Prostate gland (tissue), 2 donors: ENCODE measurements around the gene TAS2R42.

Experiments used
- CTCF ChIP-seq, 4 experiments: fragments of 200-600 bp in 2 of 4; fragments of 450-650 bp in 2 of 4; sonication (generic) in 2 of 4; IDR thresholded peaks; 1 replicate in 3 of 4; 2 replicates in 1 of 4; pipeline ENCODE4 v1.5.1; 2016 to 2019; ENCODE audit warnings: antibody characterized with exemption in 4 of 4, mild to moderate bottlenecking in 2 of 4, moderate library complexity in 2 of 4
- POLR2A ChIP-seq: fragments of 450-650 bp; IDR thresholded peaks from one replicate; pipeline ENCODE4 v1.6.1; 2016; ENCODE audit warnings: antibody characterized with exemption, mild to moderate bottlenecking

DNA sequence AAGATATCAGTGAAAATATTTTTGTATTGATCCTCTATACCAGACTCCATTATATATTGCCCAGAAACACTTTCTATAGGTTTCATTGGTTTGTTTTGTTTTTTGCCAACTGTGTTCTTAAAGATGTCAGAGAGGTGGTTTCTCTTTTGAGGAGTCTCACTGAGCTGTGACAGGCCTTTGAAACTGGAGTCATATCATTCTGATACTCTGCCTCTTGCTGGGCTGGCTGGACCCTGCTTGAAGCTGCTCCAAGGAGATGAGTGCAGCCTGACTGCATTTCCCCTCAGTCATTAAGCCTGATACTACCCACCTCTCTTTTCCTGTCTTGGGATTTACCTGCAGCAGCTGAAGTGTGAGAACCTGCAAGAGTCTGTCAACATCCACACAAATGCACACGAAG is 35.9 kb downstream of the TAS2R42 start:
- TF ChIP-seq CTCF (IDR thresholded peaks at IDR 0.05), result no peak
- no peak for TF ChIP-seq POLR2A
